Activated CD4-positive, CD25-positive, alpha-beta regulatory T cell (primary cell): ENCODE data around the gene KISS1R.

Source experiments
- DNase-seq, 4 experiments: peaks; one replicate each; lab custom pipeline; 2025; lab: John Stamatoyannopoulos, UW

KISS1R gene

GRCh38 chr19:899336-900042 lies 17.6 kb upstream of the KISS1R start:
- no peak for DNase-seq

- no peak for DNase-seq
Measured at GRCh38 chr19:900043-900301, 17.2 kb upstream of the KISS1R start.

GRCh38 chr19:900302-901111 lies 16.6 kb upstream of the KISS1R start:
- DNase-seq: no peak

DNA sequence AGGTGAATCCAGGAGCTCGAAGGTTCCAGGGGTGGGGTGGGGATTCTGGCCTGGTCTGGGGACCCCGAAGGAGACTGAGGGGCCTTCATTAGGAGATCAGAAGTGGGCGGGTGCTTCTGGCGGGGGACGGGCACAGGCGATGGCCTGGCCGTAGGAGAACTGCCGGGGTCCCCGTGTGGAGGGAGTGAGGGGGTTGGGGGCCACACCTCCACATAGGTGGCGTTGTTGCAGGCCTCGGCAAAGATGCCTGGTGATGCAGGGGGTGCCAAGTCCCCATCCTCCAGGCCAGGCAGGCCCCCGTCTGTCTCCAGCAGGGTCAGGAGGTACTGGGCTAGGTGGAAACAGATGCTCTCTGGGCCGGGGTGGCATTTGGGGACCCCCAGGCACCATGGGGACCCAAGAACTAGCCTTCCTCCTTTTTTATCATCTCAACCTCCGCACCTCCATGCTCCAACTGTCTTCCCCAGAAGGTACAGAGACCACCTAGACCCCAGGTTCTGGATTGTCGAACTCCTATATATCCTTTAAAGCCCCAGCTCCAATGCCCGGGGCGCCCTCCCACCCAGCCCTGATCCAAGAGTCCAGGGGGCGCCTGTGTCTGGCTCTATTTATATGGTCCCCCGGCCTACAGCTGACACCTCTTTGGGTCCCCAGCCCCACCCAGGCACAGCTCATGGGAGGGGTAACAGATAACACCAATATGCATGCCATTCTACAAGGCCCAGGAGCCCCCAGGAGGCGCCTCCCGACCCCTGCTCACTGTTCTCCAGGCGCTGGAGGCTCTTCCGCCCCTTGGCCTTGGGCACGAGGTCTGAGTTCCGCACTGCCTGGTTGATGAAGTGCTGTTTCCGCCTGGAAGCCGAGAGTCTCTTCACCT lies 15.7 kb upstream of the KISS1R start:
- DNase-seq: no peak

DNA sequence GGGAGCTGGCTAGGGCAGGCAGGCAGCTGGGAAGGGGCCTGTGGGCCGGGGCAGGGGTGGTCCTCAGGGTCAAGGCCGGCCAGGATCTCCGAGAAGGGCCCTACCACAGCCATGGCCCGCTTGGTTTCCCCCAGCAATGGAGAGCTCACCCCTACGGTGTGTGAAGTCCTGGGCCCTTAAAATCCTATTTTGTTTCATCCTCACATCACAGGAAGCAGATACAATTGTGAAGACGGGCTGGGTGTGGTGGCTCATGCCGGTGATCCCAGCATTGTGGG lies 15.1 kb upstream of the KISS1R start:
- DNase-seq: no peak

DNA sequence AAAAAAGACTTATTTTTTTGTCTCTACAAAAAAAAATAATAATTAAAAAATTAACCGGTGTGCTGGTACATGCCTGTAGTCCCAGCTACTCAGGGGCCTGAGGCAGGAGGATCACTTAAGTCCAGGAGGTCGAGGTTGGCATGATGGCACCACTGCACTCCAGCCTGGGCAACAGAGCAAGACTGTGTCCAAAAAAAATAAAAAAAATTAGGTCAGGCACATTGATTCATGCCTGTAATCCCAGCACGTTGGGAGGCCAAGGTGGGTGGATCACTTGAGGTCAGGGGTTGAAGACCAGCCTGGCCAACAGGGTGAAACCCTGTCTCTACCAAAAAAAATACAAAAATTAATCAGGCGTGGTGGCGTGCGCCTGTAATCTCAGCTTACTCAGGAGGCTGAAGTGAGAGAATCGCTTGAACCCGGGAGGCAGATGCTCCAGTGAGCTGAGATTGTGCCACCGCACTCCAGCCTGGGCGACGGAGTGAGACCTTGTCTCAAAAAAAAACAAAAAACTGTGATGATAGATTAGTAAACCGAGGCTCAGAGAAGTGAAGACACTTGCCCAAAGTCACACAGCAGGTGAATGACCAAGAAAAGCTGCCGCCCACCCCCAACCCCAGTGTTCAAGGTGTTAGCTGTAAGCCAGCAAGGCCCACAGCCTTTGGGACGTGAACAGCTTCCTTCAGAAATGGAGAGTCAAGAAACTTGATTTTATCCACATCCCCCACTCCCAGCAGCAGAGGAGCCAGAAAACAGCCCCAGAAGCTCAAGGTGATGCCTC lies 14.5 kb upstream of the KISS1R start:
- no peak for DNase-seq

DNA sequence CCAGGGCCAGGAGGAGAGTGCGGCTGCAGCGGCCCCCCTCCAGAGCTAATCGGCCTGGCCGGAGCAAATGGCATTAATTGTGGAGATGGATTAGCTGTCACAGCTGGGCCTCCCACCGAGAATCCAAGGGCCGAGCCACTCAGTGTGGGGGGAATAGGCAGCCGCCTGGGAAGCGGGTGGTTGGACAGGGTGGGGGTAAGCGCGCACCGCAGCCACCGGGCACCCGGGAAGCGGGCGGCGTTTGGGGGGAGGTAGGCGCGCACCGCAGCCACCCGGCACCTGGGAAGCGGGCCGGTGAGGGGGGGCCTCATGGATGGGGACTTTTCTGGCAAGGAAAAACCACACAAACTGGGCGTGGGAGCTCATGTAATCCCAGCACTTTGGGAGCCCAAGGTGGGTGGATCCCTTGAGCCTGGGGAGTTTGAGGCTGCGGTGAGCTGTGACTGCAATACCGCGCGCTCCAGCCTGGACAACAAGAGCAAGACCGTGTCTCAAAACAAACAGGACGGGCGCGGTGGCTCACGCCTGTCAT lies 13.8 kb upstream of the KISS1R start:
- DNase-seq: no peak

DNA sequence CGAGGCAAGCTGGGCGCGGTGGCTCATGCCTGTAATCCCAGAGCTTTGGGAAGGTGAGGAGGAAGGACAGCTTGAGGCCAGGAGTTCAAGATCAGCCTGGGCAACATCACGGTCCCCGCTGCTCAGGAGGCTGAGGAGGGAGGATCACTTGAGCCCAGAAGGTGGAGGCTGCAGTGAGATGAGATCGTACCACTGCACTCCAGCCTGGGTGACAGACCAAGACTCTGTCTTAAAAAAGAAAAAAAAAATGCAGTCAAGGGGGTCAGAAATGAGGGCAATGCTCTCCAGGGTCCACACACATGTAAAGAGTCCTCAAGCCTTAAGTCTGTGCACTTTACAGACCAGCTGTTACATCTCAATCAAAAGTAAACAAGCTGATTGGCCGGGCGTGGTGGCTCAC lies 12.6 kb upstream of the KISS1R start:
- no peak for DNase-seq

DNA sequence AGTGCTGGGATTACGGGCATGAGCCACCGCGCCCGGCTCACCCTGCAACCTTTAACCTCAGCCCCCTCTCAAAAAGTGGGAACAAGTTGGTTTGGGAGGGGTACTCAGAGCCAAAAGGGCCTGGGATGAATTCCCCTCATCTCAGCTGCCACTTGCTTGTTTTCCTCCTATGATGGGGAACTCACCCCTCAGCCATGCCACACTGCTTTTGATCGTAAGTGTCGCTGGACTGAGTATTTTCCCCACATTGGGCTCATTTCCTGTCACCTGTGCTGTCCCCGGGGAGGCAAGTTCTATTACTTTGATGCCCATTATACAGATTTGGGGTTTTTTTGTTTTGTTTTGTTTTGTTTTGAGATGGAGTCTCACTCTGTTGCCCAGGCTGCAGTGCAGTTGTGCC lies 10.7 kb upstream of the KISS1R start:
- no peak for DNase-seq

DNA sequence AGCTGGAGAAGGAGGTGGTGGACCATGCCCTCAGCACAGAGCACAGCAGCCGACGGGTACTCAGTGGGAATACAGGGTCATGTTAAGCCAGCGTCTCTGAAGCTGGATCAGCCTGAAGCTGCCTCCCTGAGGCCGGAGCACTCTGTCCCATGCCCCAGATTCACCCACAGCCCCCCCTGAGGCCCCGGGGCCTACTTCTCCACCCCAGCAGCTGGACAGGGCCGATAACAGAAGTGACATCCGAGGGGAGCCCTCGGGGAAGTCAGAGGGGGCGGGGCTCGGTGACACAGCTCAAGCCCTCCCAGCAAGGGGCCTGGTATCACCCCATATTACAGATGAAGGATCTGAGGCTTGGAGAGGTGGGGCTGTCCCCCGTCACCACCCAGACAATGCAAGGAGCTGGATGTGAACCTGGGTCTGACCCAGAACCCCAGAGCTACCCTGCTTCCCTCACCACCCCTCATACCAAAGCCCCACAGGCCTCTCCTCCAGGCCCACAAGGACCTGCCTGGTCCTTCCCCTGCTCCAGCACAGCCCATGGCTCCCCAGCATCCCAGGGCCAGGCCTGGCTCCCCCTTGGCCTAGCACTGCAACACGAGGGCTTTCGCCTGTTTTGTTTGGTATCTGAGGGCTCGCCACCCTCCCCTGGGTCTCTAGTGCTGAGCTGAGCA lies 9.8 kb upstream of the KISS1R start:
- no peak for DNase-seq

DNA sequence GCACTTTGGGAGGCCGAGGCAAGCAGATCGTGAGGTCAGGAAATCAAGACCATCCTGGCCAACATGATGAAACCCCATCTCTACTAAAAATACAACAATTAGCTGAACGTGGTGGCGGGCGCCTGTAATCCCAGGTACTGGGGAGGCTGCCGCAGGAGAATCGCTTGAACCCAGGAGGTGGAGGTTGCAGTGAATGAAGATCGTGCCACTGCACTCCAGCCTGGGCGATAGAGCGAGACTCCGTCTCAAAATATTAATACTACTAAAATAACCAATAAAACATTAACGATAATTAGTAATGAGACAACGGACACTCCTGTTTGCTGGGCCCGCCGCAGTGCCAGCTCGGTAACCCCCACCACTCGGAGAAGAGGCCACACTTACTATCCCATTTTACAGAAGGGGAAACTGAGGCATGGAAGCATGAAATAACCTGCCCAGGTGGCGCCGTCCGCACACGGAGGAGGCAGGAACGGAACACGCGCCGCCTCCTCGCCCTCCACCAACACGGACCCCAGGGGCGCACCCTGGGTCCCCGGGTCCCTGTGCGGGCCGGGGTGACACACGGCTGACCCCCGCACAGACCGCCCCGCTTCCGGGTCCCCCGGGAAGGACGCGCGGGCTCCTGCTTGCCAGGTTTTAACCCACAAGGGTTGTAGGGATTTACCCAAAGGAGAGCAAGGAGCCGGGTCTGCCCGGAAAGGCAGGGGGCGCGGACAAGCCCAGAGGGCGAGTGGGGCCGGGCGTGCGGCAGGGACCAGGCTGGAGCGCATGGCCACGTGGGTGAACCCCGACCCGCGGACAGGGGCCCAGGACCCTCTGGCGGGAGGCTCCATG lies 5.7 kb upstream of the KISS1R start:
- no peak for DNase-seq

- no peak for DNase-seq
Measured at GRCh38 chr19:912181-913079, 4.7 kb upstream of the KISS1R start.

DNA sequence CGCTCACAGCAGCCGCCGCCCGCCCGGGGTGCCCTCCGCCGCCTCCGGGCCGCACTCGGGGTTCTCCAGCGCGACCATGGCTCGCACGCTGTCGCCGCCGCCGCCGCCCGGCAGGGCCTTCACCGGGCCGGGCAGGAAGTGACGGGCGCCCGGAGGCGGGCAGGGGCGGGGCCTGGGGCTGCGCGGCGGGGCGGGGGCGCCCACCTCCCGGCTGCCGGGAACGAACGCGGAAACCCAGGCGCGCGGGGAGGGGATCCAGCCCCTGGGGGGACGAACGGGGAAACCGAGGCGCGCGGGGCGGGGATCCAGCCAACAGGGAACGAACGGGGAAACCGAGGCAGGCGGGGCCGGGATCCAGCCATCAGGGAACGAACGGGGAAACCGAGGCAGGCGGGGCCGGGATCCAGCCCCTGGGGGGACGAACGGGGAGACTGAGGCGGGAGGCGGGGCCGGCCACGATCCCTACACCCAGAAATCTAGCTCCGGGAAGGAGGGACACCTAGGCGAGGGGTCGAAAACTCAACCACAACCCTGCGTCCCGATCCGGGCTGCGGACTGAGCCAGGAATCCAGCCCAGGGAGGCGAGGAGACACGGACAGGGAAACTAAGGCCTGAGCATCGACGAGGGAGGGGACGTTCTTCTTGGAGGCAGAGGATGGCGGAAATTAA lies 3.9 kb upstream of the KISS1R start, which contains the start of gene R3HDM4:
Gene R3HDM4 (minus strand): TSS at position 140 of the 669 bp plus-strand sequence. CDS start 62 bp downstream, at position 78.
- peak; percentile 68 to 86 (median 76) for DNase-seq

DNA sequence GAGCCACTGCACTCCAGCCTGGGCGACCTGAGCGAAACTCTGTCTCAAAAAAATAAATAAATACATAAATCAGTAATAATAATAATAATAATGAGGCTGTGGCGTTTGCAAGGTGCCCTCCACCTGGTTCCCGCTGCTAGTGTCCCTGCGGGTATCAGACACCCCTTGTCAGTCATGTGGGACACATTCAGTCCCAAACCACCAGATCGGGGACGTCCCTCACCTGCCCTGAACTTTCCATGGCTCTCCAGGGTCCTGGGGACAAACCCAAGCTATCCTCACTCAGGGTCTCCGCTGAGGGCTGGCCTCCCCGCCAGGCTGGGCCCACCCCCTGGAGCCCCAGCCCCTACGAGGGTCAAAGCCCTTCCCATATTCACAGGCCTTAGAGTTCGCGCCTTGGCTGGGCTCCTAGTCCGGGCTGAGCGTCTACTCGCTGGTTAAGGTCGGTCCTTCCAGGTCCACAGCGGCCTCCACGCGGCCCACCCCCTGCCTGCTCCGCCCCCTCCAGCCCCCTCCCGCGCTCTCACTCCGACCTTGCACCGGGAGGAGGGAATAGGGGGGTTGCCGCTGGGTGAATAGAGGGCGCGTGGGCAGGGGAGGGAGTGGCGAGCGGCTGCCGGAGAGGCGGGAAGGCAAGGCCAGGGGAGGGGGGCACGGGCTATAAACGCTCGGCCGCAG lies 349 bp upstream of the KISS1R start:
- no peak for DNase-seq

DNA sequence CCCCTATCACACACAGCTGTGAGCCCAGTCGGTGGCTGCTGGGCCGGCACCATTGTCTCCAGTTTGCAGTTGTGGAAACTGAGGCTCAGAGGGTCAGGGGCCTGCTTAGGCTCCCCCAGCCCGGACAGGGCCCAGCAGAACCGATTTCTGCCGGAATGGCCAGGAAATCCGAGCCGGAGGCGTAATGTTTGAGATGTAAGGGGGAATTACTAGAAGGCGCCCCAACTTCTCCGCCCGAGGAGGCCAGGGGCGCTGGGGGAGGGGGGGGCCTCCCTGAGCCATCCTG lies 962 bp downstream of the KISS1R start:
- DNase-seq: no peak

DNA sequence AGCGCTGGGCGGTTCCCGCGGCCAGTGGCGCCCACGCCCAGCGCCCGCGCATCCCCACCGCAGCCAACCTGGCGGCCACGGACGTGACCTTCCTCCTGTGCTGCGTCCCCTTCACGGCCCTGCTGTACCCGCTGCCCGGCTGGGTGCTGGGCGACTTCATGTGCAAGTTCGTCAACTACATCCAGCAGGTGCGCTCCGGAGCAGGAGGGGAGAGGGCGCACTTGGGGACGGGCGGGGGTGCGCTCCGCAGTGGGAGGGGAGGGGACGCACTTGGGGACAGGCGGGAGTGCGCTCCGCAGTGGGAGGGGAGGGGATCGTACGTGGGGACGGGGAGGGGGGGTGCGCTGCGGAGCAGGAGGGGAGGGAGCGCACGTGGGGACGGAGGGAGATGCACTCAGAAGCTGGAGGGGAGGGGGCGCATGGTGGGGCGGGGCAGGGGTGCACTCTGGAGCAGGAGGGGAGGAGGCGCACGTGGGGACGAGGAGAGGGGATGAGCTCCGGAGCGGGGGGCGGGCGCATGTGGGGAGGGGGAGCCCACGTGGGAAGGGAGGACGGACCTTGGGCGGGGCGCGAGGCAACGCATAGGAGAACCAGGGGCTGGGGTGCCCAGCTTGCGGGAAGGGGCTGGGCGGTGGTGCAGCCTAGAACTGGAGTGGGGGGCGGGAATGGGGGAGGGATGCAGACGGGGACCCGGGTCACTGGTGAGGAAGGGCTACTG lies 1.5 kb downstream of the KISS1R start:
- DNase-seq: no peak

- DNase-seq: peak in 1 of 4 experiments; percentile 52
Measured at GRCh38 chr19:919199-920050, 2.3 kb downstream of the KISS1R start.
